PFSK-1 (cell line): ENCODE data around the gene TSPO.

Experiments used
- FOXP2 ChIP-seq: optimal IDR thresholded peaks from 2 replicates; pipeline ENCODE3; 2011; ENCODE audit warnings: borderline replicate concordance, control low read depth, inconsistent platforms; ENCODE audit not compliant: insufficient read depth; ENCODE audit errors: extremely low read length, extremely low read depth
- POLR2AphosphoS5 ChIP-seq: IDR thresholded peaks from 2 replicates; pipeline ENCODE4 v1.6.1; 2012; ENCODE audit warnings: low read depth, mild to moderate bottlenecking, control low read depth, low read length, moderate library complexity
- REST ChIP-seq, 2 experiments: IDR thresholded peaks; 2 replicates each; pipeline versions ENCODE4 v1.6.1 to v1.8.0; 2011 to 2012; ENCODE audit warnings: low read depth in 2 of 2, low read length in 2 of 2, control low read depth in 1 of 2, inconsistent platforms in 1 of 2, mild to moderate bottlenecking in 1 of 2, moderate library complexity in 1 of 2; ENCODE audit not compliant: insufficient read depth in 1 of 2
- SIN3A ChIP-seq: IDR thresholded peaks from 2 replicates; pipeline ENCODE4 v1.6.1; 2012; ENCODE audit warnings: mild to moderate bottlenecking, low read length, moderate library complexity, borderline replicate concordance; ENCODE audit not compliant: insufficient read depth
- TAF1 ChIP-seq: IDR thresholded peaks from 2 replicates; pipeline ENCODE4 v1.6.1; 2012; ENCODE audit warnings: low read length, control low read depth, borderline replicate concordance; ENCODE audit not compliant: insufficient read depth

TSPO gene

GRCh38 chr22:43210631-43211515, 59.5 kb downstream of the TSPO start:
- TF ChIP-seq REST (IDR thresholded peaks at IDR 0.05; ENCODE audit: insufficient read depth in 1 of 2, low read depth in 2 of 2, low read length in 2 of 2) (no peak), POLR2AphosphoS5 (no peak), TAF1 (no peak), FOXP2 (no peak), SIN3A (no peak)

- no peak for TF ChIP-seq TAF1
- TF ChIP-seq FOXP2, result no peak
- TF ChIP-seq SIN3A, result no peak
- TF ChIP-seq POLR2AphosphoS5, result no peak
- no peak for TF ChIP-seq REST (IDR thresholded peaks at IDR 0.05; ENCODE audit: insufficient read depth in 1 of 2, low read depth in 2 of 2, low read length in 2 of 2)
Measured at GRCh38 chr22:43211941-43212433, 60.6 kb downstream of the TSPO start.

- TF ChIP-seq TAF1, result no peak
- no peak for TF ChIP-seq FOXP2
- TF ChIP-seq POLR2AphosphoS5, result no peak
- TF ChIP-seq SIN3A, result no peak
- no peak for TF ChIP-seq REST (IDR thresholded peaks at IDR 0.05; ENCODE audit: insufficient read depth in 1 of 2, low read depth in 2 of 2, low read length in 2 of 2)
Measured at GRCh38 chr22:43212434-43212952, 61.1 kb downstream of the TSPO start.
